Liver (tissue), 9 donors: ENCODE measurements around the gene C7. TPM values are rescaled to one million over a fixed set of nuclear protein-coding genes. Genes with fewer than 3 reads are reported as not detected.

Experiments used
- DNase-seq: peaks from one replicate; pipeline ENCODE4 v3.0.0-alpha.2; 2017; ENCODE audit warnings: low spot score
- H3K27ac ChIP-seq, 2 donors: one replicate each; pipeline ENCODE4 v1.7.0; 2013; ENCODE audit warnings: inconsistent platforms in 2 of 2, low read length in 2 of 2, control low read depth in 1 of 2, low read depth in 1 of 2, mild to moderate bottlenecking in 1 of 2
- H3K27me3 ChIP-seq, 4 donors: one replicate each; pipeline versions ENCODE4 v1.6.1 to v1.7.0; 2013; ENCODE audit warnings: low read length in 3 of 4, inconsistent platforms in 1 of 4, mild to moderate bottlenecking in 1 of 4, moderate library complexity in 1 of 4; ENCODE audit not compliant: control insufficient read depth in 4 of 4, insufficient read depth in 4 of 4
- H3K36me3 ChIP-seq, 4 donors: one replicate each; pipeline versions ENCODE4 v1.6.1 to v1.7.0; 2013; ENCODE audit warnings: low read length in 3 of 4, mild to moderate bottlenecking in 3 of 4, low read depth in 1 of 4, moderate library complexity in 1 of 4; ENCODE audit not compliant: control insufficient read depth in 4 of 4, insufficient read depth in 3 of 4
- H3K4me1 ChIP-seq, 4 donors: one replicate each; pipeline versions ENCODE4 v1.6.1 to v1.7.0; 2013; ENCODE audit warnings: low read length in 3 of 4, mild to moderate bottlenecking in 3 of 4, moderate library complexity in 1 of 4; ENCODE audit not compliant: control insufficient read depth in 4 of 4, insufficient read depth in 4 of 4
- H3K4me3 ChIP-seq, 3 donors: one replicate each; pipeline versions ENCODE4 v1.6.1 to v1.7.0; 2013; ENCODE audit warnings: low read length in 3 of 3, control low read depth in 1 of 3, low read depth in 1 of 3, mild to moderate bottlenecking in 1 of 3
- H3K9ac ChIP-seq, 2 donors: one replicate each; pipeline ENCODE4 v1.7.0; 2013; ENCODE audit warnings: low read length in 2 of 2, mild to moderate bottlenecking in 2 of 2, moderate library complexity in 2 of 2, control low read depth in 1 of 2, low read depth in 1 of 2
- H3K9me3 ChIP-seq, 4 donors: one replicate each; pipeline versions ENCODE4 v1.6.1 to v1.7.0; 2013; ENCODE audit warnings: low read length in 3 of 4; ENCODE audit not compliant: control insufficient read depth in 4 of 4
- ATF3 ChIP-seq: IDR thresholded peaks from 2 replicates; pipeline ENCODE4 v1.6.1; 2016; ENCODE audit warnings: antibody characterized with exemption
- FOXA2 ChIP-seq: IDR thresholded peaks from 2 replicates; pipeline ENCODE4 v1.6.1; 2016; ENCODE audit warnings: antibody characterized with exemption
- GABPA ChIP-seq, 2 donors: IDR thresholded peaks in 1 of 2; conservative IDR thresholded peaks in 1 of 2; 2 replicates each; pipeline ENCODE4 v1.6.1; 2016; ENCODE audit warnings: antibody characterized with exemption in 2 of 2, mild to moderate bottlenecking in 1 of 2, moderate library complexity in 1 of 2
- MAX ChIP-seq: IDR thresholded peaks from 2 replicates; pipeline ENCODE4 v1.6.1; 2016; ENCODE audit warnings: antibody characterized with exemption
- NR2F2 ChIP-seq: IDR thresholded peaks from 2 replicates; pipeline ENCODE4 v1.6.1; 2016; ENCODE audit warnings: antibody characterized with exemption
- RAD21 ChIP-seq, 2 donors: IDR thresholded peaks; 2 replicates each; pipeline ENCODE4 v1.6.1; 2016; ENCODE audit warnings: antibody characterized with exemption in 2 of 2, mild to moderate bottlenecking in 2 of 2
- REST ChIP-seq: IDR thresholded peaks from 2 replicates; pipeline ENCODE4 v1.6.1; 2016; ENCODE audit warnings: antibody characterized with exemption, mild to moderate bottlenecking
- SP1 ChIP-seq: IDR thresholded peaks from 2 replicates; pipeline ENCODE4 v1.6.1; 2018; ENCODE audit warnings: antibody characterized with exemption, mild to moderate bottlenecking
- WGBS: extraction: QIAGEN DNeasy Blood & Tissue Kit; methylation state at CpG from one replicate; pipeline ENCODE4 v1.1.7; 2013; 5-methylcytosine and 5-hydroxymethylcytosine counted together
- polyA plus RNA-seq, 2 donors: library from polyadenylated mRNA; stranded (reverse) in 1 of 2; unstranded in 1 of 2; fragments of 200-250 nt in 1 of 2; fragments of >200 nt in 1 of 2; fragmentation: Nextera tagmentation in 1 of 2; extraction: Ambion mirVana in 1 of 2; gene quantifications; one replicate each; pipeline versions ENCODE4 v1.2.1 to v1.2.3, GENCODE V29; 2013 to 2015
- total RNA-seq, 2 donors: library from RNA; depleted of rRNA; stranded (reverse); fragments of >200 nt; gene quantifications; one replicate each; pipeline ENCODE4 v1.2.3, GENCODE V29; 2014
- TF ChIP-seq, protein P1 (sequence below): fragments of 150-350 bp; IDR thresholded peaks from 2 replicates; pipeline ENCODE4 v1.5.1; 2017; ENCODE audit warnings: improper control_type of control experiment, low read depth, low read length; ENCODE audit not compliant: missing input control
- TF ChIP-seq, protein P2 (sequence below): IDR thresholded peaks from 2 replicates; pipeline ENCODE4 v1.6.1; 2016; ENCODE audit warnings: antibody characterized with exemption
- donor health status: healthy.
- donor health status: healthy.
- donor health status: healthy.
- donor health status: healthy.
- donor health status: healthy.

The C7 gene
- total and polyA plus RNA-seq, 4 donors: 25.5 to 268 (median 110) TPM

- no peak overlapping the region for H3K9ac ChIP-seq
- DNase-seq: no peak
Measured at GRCh38 chr5:40973364-40974004, 64.2 kb downstream of the C7 start.

More at GRCh38 chr5:40973364-40974004, 64.2 kb downstream of the C7 start:
- WGBS: 87% methylated on average over 3 of the region's 3 CpGs
- Histone ChIP-seq H3K27ac (no peak overlapping the region), H3K4me1 (no peaks in the 10 kb centered on the region), H3K27me3 (no peaks in the 10 kb centered on the region), H3K9me3 (no peaks in the 10 kb centered on the region), H3K4me3 (no peak overlapping the region), H3K36me3 (no peaks in the 10 kb centered on the region)
- TF ChIP-seq NR2F2: no peak
- no peak for TF ChIP-seq GABPA (IDR thresholded peaks at IDR 0.05 in 1 of 2, conservative IDR thresholded peaks at IDR 0.05 in 1 of 2)
- TF ChIP-seq FOXA2: no peak
- TF ChIP-seq REST: no peak
- no peak for TF ChIP-seq SP1
- TF ChIP-seq, protein P1, sequence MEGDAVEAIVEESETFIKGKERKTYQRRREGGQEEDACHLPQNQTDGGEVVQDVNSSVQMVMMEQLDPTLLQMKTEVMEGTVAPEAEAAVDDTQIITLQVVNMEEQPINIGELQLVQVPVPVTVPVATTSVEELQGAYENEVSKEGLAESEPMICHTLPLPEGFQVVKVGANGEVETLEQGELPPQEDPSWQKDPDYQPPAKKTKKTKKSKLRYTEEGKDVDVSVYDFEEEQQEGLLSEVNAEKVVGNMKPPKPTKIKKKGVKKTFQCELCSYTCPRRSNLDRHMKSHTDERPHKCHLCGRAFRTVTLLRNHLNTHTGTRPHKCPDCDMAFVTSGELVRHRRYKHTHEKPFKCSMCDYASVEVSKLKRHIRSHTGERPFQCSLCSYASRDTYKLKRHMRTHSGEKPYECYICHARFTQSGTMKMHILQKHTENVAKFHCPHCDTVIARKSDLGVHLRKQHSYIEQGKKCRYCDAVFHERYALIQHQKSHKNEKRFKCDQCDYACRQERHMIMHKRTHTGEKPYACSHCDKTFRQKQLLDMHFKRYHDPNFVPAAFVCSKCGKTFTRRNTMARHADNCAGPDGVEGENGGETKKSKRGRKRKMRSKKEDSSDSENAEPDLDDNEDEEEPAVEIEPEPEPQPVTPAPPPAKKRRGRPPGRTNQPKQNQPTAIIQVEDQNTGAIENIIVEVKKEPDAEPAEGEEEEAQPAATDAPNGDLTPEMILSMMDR: no peak
- TF ChIP-seq ATF3: no peak
- TF ChIP-seq, protein P2, sequence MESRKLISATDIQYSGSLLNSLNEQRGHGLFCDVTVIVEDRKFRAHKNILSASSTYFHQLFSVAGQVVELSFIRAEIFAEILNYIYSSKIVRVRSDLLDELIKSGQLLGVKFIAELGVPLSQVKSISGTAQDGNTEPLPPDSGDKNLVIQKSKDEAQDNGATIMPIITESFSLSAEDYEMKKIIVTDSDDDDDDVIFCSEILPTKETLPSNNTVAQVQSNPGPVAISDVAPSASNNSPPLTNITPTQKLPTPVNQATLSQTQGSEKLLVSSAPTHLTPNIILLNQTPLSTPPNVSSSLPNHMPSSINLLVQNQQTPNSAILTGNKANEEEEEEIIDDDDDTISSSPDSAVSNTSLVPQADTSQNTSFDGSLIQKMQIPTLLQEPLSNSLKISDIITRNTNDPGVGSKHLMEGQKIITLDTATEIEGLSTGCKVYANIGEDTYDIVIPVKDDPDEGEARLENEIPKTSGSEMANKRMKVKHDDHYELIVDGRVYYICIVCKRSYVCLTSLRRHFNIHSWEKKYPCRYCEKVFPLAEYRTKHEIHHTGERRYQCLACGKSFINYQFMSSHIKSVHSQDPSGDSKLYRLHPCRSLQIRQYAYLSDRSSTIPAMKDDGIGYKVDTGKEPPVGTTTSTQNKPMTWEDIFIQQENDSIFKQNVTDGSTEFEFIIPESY: no peak
- TF ChIP-seq MAX: no peak
- TF ChIP-seq RAD21 (IDR thresholded peaks at IDR 0.05): no peak
